ENCODE measurements around the gene TCF12. TPM values are rescaled to one million over a fixed set of nuclear protein-coding genes. Genes with fewer than 3 reads are reported as not detected.

The TCF12 gene
- total RNA-seq, 1 experiment from 2014 or later = 76.7 TPM

DNA sequence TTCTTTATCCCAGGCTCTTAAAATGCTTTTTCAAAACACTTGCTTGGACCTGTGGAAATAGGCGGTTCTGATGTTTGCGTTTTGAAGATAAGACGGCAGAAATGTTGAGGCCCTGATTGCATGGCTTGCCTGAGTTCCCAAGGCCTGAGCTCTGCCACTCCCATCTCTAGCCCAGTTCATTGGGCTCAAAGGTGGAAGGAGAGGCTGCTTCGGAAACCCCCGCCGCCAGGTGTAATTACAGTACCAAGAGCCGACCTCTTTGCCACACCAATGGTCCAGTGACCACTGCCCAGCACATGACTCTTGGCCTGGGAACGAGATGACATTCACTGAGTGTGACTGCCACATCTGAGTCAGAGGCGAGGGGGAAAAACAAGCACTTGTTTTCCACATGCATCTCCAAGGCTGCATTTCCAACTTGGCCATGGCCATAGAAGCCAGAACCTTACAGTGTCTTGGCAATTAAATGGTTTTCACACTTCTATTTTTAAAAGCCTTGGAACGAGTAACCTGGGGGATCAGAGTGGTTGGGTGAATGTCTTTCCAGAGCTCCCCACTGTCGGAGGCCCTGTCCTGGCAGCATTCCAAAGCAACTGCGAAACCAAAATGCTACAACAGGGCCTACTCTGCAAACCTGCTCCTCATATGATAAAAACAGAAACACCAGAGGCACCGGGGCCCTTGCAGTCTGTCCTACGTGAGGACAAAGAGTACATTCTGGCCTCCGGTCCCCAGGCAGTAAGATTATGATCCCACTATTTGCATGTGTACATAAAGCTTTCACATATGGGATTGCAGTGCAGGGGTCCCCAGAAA lies 394.1 kb downstream of the TCF12 start:
- Histone ChIP-seq H2BK12ac (ENCODE audit: insufficient read length, low read depth, low read length) (no peak overlapping the region), H3K9me3 (ENCODE audit: control insufficient read depth, low read depth, low read length) (no peaks in the 10 kb centered on the region), H3K4me2 (ENCODE audit: insufficient read depth, insufficient read length, low read length) (no peak overlapping the region), H3K23me2 (ENCODE audit: insufficient read length, low read depth, low read length, poor library complexity, severe bottlenecking) (no peaks in the 10 kb centered on the region), H3T11ph (ENCODE audit: low read length) (no peak overlapping the region), H3K18ac (ENCODE audit: insufficient read length, low read depth, low read length) (no peak overlapping the region), H2BK5ac (ENCODE audit: insufficient read length, low read length) (no peak overlapping the region), H4K5ac (ENCODE audit: insufficient read length, low read depth, low read length) (no peak overlapping the region), H3K27me3 (ENCODE audit: insufficient read depth, low read length) (no peaks in the 10 kb centered on the region), H2BK20ac (ENCODE audit: low read depth, low read length, poor library complexity, severe bottlenecking) (no peak overlapping the region), H2AK5ac (ENCODE audit: insufficient read length, low read length) (no peak overlapping the region), H3K27ac (ENCODE audit: insufficient read length, low read depth, low read length) (no peak overlapping the region), H3K4ac (ENCODE audit: low read depth, low read length) (no peak overlapping the region), H3K79me1 (ENCODE audit: insufficient read depth, low read depth, low read length, poor library complexity, severe bottlenecking) (no peaks in the 10 kb centered on the region), H2AFZ (ENCODE audit: low read length) (no peak overlapping the region), H3K9ac (ENCODE audit: extremely low read depth, insufficient read length, low read length) (no peak overlapping the region), H4K20me1 (ENCODE audit: control insufficient read depth, insufficient read depth, insufficient read length) (no peaks in the 10 kb centered on the region), H2BK120ac (ENCODE audit: low read depth, low read length, poor library complexity, severe bottlenecking) (no peak overlapping the region), H4K91ac (ENCODE audit: insufficient read length, low read depth, low read length) (no peak overlapping the region), H3K79me2 (ENCODE audit: insufficient read depth, low read length) (no peaks in the 10 kb centered on the region), H3K14ac (ENCODE audit: insufficient read depth, low read length) (no peak overlapping the region), H3K23ac (ENCODE audit: insufficient read length, low read depth, low read length) (no peak overlapping the region), H2BK15ac (ENCODE audit: low read depth, low read length) (no peak overlapping the region), H3K56ac (ENCODE audit: insufficient read length, low read depth, low read length) (no peak overlapping the region), H3K4me1 (ENCODE audit: insufficient read depth, low read length) (no peaks in the 10 kb centered on the region), H4K8ac (replicated peaks; ENCODE audit: insufficient read length, low read depth, low read length) (no peak overlapping the region)
- DNase-seq = no peak
- Mint-ChIP-seq H3K27ac (no peak overlapping the region; a peak in 1 of 7 replicates), H3K4me1 (peaks cover 4 to 9% of the 10 kb centered on the region in 2 experiments; a peak in 2 of 4 replicates), H3K4me3 (no peak overlapping the region), H3K27me3 (ENCODE audit: low read depth) (no peaks in the 10 kb centered on the region; the same call in 1 of the 2 replicates), H3K9me3 (peaks cover 0 to 2% of the 10 kb centered on the region in 2 experiments; a peak in 2 of 5 replicates), H3K36me3 (ENCODE audit: insufficient read depth in 1 of 3, low read depth in 3 of 3) (no peaks in the 10 kb centered on the region; a peak in 1 of 7 replicates)
- no CpG with 5 or more reads among the region's 15 CpGs for WGBS (ENCODE audit: extremely low coverage, insufficient read length, low lambda C conversion rate)
- TF ChIP-seq, protein P1, sequence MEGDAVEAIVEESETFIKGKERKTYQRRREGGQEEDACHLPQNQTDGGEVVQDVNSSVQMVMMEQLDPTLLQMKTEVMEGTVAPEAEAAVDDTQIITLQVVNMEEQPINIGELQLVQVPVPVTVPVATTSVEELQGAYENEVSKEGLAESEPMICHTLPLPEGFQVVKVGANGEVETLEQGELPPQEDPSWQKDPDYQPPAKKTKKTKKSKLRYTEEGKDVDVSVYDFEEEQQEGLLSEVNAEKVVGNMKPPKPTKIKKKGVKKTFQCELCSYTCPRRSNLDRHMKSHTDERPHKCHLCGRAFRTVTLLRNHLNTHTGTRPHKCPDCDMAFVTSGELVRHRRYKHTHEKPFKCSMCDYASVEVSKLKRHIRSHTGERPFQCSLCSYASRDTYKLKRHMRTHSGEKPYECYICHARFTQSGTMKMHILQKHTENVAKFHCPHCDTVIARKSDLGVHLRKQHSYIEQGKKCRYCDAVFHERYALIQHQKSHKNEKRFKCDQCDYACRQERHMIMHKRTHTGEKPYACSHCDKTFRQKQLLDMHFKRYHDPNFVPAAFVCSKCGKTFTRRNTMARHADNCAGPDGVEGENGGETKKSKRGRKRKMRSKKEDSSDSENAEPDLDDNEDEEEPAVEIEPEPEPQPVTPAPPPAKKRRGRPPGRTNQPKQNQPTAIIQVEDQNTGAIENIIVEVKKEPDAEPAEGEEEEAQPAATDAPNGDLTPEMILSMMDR (conservative IDR thresholded peaks at IDR 0.05) = no peak

All from H9 (cell line).